ENCODE data around the gene LEAP2. TPM values are rescaled to one million over a fixed set of nuclear protein-coding genes. Genes with fewer than 3 reads are reported as not detected.

The LEAP2 gene
- polyA plus RNA-seq, 1 of the 3 experiments (the other 2 are of a cell fraction) = 0.64 TPM

- Histone ChIP-seq H3K9me3 (no peaks in the 10 kb centered on the region), H4K20me1 (ENCODE audit: insufficient read depth) (0 out of 2 replicates have a peak, but pooled peaks cover 3% of the 10 kb centered on the region), H3K9me2 (no peaks in the 10 kb centered on the region), H3K27ac (ENCODE audit: low read depth in 2 of 2, low read length in 1 of 2) (no peak overlapping the region), H3K79me2 (ENCODE audit: insufficient read depth) (no peaks in the 10 kb centered on the region; the same call in 1 of the 2 replicates), H2AFZ (ENCODE audit: low read depth) (no peak overlapping the region), H3K4me2 (no peak overlapping the region), H3K4me3 (ENCODE audit: low read depth in 2 of 2, low read length in 1 of 2) (no peak overlapping the region), H3F3A (replicated peaks; ENCODE audit: insufficient read depth) (peaks cover 16% of the 10 kb centered on the region), H3K4me1 (ENCODE audit: control insufficient read depth in 1 of 2, insufficient read depth in 2 of 2, low read depth in 1 of 2, low read length in 1 of 2) (peaks cover 0 to 4% of the 10 kb centered on the region in 2 experiments; a peak in 1 of 4 replicates), H3K9ac (no peak overlapping the region), H3K27me3 (ENCODE audit: insufficient read depth) (no peaks in the 10 kb centered on the region), H3K36me3 (replicated peaks in 1 of 2; ENCODE audit: control insufficient read depth in 1 of 2, insufficient read depth in 2 of 2, low read length in 1 of 2) (peaks cover 49 to 85% of the 10 kb centered on the region in 2 experiments)
- WGBS (ENCODE audit: low lambda C conversion rate) = 96% methylated on average over 3 of the region's 3 CpGs
- POLR2A ChIA-PET = no interaction called here
- TF ChIP-seq USF2 (IDR thresholded peaks at IDR 0.05; ENCODE audit: borderline replicate concordance, low read depth, low read length) = no peak
- no peak for TF ChIP-seq EP300 (IDR thresholded peaks at IDR 0.05; ENCODE audit: borderline replicate concordance in 1 of 2, low read depth in 1 of 2, low read length in 1 of 2)
- TF ChIP-seq, protein P1, sequence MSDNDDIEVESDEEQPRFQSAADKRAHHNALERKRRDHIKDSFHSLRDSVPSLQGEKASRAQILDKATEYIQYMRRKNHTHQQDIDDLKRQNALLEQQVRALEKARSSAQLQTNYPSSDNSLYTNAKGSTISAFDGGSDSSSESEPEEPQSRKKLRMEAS (IDR thresholded peaks at IDR 0.05; ENCODE audit: low read depth) = no peak
- no peak for TF ChIP-seq GABPA (IDR thresholded peaks at IDR 0.05; ENCODE audit: low read depth)
- TF ChIP-seq, protein P2, sequence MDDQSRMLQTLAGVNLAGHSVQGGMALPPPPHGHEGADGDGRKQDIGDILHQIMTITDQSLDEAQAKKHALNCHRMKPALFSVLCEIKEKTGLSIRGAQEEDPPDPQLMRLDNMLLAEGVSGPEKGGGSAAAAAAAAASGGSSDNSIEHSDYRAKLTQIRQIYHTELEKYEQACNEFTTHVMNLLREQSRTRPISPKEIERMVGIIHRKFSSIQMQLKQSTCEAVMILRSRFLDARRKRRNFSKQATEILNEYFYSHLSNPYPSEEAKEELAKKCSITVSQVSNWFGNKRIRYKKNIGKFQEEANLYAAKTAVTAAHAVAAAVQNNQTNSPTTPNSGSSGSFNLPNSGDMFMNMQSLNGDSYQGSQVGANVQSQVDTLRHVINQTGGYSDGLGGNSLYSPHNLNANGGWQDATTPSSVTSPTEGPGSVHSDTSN (IDR thresholded peaks at IDR 0.05) = no peak
- no peak for TF ChIP-seq MXI1 (IDR thresholded peaks at IDR 0.05; ENCODE audit: low read depth, low read length)
- no peak for TF ChIP-seq RFX5 (IDR thresholded peaks at IDR 0.05; ENCODE audit: low read length)
- TF ChIP-seq SIN3A (IDR thresholded peaks at IDR 0.05; ENCODE audit: borderline replicate concordance, low read depth, low read length) = no peak
- TF ChIP-seq CHD2 (IDR thresholded peaks at IDR 0.05; ENCODE audit: low read length, partially characterized antibody) = no peak
- TF ChIP-seq YY1 (IDR thresholded peaks at IDR 0.05; ENCODE audit: low read depth) = no peak
- CTCF ChIA-PET = interaction anchor here (1.5 to 1.6 kb wide), 2 partner anchors 10 to 45 kb away, joined by 4 to 8 read pairs; no protein-coding TSS in a partner anchor
- DNase-seq = no peak
These were observed 433 bp downstream of the LEAP2 start for GRCh38 chr5:132873930-132874271.

DNA sequence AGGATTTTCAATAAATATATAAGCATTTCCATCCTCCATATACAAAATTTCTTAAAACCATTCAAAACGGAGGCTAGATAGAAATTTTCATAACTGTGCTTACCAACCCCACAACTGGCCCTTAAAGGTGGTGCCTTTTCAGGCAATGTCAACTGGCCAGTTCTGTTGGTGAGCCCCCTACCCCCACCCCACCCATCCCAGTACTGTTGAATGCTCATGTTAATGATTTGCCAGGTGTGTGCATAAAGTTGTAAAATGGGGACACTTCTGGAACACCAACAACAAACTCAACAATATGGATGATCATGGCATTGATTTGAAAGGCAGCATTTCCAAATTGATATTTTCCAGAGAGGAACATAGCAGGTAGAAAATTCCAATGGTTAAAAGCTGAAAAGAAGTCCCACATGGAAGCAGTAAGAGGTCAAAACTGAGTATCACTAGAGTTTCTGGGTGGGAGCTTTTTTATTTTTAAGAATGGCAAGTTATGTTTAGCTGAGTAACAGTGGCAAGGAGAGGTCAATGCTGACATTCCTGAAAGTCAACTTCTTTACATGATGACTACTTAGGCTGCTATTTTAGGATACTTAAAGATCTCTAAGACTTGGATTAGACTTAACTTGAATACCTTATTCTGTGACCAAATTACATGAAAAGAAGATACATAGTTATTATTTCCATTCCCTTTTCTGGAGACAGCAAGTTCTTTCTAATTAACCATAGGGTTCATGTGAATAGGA is 2.7 kb downstream of the LEAP2 start:
- peaks cover 0 to 4% of the 10 kb centered on the region in 2 experiments; a peak in 2 of 4 replicates for H3K4me1 ChIP-seq (ENCODE audit: control insufficient read depth in 1 of 2, insufficient read depth in 2 of 2, low read depth in 1 of 2, low read length in 1 of 2)

More for the DNA sequence above, 2.7 kb downstream of the LEAP2 start:
- Histone ChIP-seq H3K79me2 (ENCODE audit: insufficient read depth) (no peaks in the 10 kb centered on the region; the same call in 1 of the 2 replicates), H3K4me2 (no peak overlapping the region), H3K9me3 (no peaks in the 10 kb centered on the region), H2AFZ (ENCODE audit: low read depth) (no peak overlapping the region), H3K36me3 (replicated peaks in 1 of 2; ENCODE audit: control insufficient read depth in 1 of 2, insufficient read depth in 2 of 2, low read length in 1 of 2) (peaks cover 71 to 94% of the 10 kb centered on the region in 2 experiments), H3F3A (replicated peaks; ENCODE audit: insufficient read depth) (peaks cover 15% of the 10 kb centered on the region), H3K4me3 (ENCODE audit: low read depth in 2 of 2, low read length in 1 of 2) (no peak overlapping the region), H3K27me3 (ENCODE audit: insufficient read depth) (no peaks in the 10 kb centered on the region), H4K20me1 (ENCODE audit: insufficient read depth) (0 out of 2 replicates have a peak, but pooled peaks cover 3% of the 10 kb centered on the region), H3K9me2 (no peaks in the 10 kb centered on the region), H3K27ac (ENCODE audit: low read depth in 2 of 2, low read length in 1 of 2) (peak overlapping the region in 1 of 2 experiments; percentile 35; a peak in 2 of 4 replicates), H3K9ac (no peak overlapping the region)
- TF ChIP-seq, protein P3, sequence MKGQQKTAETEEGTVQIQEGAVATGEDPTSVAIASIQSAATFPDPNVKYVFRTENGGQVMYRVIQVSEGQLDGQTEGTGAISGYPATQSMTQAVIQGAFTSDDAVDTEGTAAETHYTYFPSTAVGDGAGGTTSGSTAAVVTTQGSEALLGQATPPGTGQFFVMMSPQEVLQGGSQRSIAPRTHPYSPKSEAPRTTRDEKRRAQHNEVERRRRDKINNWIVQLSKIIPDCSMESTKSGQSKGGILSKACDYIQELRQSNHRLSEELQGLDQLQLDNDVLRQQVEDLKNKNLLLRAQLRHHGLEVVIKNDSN (IDR thresholded peaks at IDR 0.05; ENCODE audit: borderline replicate concordance, low read depth) = no peak
- TF ChIP-seq, protein P4, sequence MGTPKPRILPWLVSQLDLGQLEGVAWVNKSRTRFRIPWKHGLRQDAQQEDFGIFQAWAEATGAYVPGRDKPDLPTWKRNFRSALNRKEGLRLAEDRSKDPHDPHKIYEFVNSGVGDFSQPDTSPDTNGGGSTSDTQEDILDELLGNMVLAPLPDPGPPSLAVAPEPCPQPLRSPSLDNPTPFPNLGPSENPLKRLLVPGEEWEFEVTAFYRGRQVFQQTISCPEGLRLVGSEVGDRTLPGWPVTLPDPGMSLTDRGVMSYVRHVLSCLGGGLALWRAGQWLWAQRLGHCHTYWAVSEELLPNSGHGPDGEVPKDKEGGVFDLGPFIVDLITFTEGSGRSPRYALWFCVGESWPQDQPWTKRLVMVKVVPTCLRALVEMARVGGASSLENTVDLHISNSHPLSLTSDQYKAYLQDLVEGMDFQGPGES (IDR thresholded peaks at IDR 0.05; ENCODE audit: low read depth, low read length) = no peak
- TF ChIP-seq CHD2 (IDR thresholded peaks at IDR 0.05; ENCODE audit: low read length, partially characterized antibody) = no peak
- no peak for TF ChIP-seq EZH2phosphoT487 (IDR thresholded peaks at IDR 0.05; ENCODE audit: borderline replicate concordance, low read depth)
- TF ChIP-seq GATA2 (CRISPR knock-in tag; IDR thresholded peaks at IDR 0.05) = no peak
- no peak for TF ChIP-seq NFIC (IDR thresholded peaks at IDR 0.05; ENCODE audit: borderline replicate concordance)
- TF ChIP-seq TAF1 (IDR thresholded peaks at IDR 0.05; ENCODE audit: borderline replicate concordance, low read depth, low read length) = no peak
- no peak for TF ChIP-seq TEAD4 (IDR thresholded peaks at IDR 0.05; ENCODE audit: borderline replicate concordance, insufficient read depth)
- TF ChIP-seq MEF2A (IDR thresholded peaks at IDR 0.05; ENCODE audit: borderline replicate concordance, low read depth) = no peak
- no peak for TF ChIP-seq GABPA (IDR thresholded peaks at IDR 0.05; ENCODE audit: low read depth)
- no peak for TF ChIP-seq USF2 (IDR thresholded peaks at IDR 0.05; ENCODE audit: borderline replicate concordance, low read depth, low read length)
- WGBS (ENCODE audit: low lambda C conversion rate) = 78% methylated on average over 1 of the region's 1 CpG
- no peak for DNase-seq
- ChIA-PET CTCF (interaction anchor here (0.8 to 1.6 kb wide), 2 partner anchors 47 to 56 kb away, joined by 3 to 4 read pairs; no protein-coding TSS in a partner anchor), POLR2A (no interaction called here)
